HepG2 (cell line): Measurements from ENCODE around the gene RASIP1.

ENCODE experiments used
- CTCF ChIP-seq: sonication (generic); formaldehyde crosslinking; IDR thresholded peaks from 2 replicates; pipeline ENCODE4 v1.5.0; 2020; ENCODE audit warnings: mild to moderate bottlenecking, missing genetic modification reagents, moderate library complexity
- TF ChIP-seq, protein P1 (sequence below): sonication (generic); formaldehyde crosslinking; IDR thresholded peaks from 2 replicates; pipeline ENCODE4 v1.4.0; 2020; ENCODE audit warnings: missing genetic modification reagents; ENCODE audit errors: not compliant biosample characterization

DNA sequence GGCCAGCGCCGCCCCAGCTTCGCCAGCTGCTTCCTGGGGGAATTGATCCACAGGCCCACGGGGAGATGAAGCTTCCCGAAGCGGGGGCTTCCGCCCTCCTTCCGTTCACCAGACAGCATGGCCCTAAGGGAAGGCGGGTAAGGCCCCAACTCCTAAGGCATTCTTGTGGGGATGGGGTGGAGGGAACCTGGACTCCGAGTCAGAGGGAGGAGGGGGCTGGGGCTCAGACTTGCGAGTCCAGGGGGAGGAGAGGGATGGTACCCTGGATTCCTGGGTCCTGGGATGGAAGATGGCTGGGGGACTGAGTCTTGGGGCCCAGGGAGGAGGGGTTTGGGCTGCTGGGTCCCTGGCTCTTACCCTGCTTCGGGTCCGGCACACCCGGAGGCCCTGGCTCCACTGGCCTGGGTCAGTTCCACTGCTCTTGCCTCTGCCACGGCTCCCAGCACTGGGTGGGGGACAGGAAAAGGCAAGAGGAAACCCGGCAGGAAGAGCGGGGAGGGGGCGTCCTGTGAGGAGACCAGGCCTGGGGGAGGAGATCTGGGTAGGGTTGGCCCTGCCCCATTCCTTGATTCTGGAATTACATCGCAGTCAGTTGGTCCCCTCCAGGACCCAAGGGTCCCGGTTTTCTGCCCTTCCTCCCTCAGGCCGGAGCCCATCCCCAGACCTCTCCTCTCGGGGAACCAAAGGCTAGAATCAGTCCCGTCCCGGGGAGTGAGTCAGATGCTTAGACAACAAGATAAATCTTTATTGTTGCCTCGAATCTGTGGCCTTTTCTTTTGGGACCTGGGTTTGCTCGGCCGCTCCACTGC is at the start of gene RASIP1:
- no peak for TF ChIP-seq CTCF (CRISPR knock-in tag)
- TF ChIP-seq, protein P1, sequence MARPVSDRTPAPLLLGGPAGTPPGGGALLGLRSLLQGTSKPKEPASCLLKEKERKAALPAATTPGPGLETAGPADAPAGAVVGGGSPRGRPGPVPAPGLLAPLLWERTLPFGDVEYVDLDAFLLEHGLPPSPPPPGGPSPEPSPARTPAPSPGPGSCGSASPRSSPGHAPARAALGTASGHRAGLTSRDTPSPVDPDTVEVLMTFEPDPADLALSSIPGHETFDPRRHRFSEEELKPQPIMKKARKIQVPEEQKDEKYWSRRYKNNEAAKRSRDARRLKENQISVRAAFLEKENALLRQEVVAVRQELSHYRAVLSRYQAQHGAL (CRISPR knock-in tag) = no peak
